ENCODE data around the gene RNU5B-1.

Gene RNU5B-1

GRCh38 chr15:65305150-65305758, 777 bp downstream of the RNU5B-1 start:
- no peak for TF ChIP-seq CTCF (IDR thresholded peaks at IDR 0.05; ENCODE audit: extremely low read depth, missing control alignments)
- no peak for DNase-seq (ENCODE audit: low spot score)

- no peak for DNase-seq (ENCODE audit: low spot score)
- no peak for TF ChIP-seq CTCF (IDR thresholded peaks at IDR 0.05; ENCODE audit: extremely low read depth, missing control alignments)
Measured at GRCh38 chr15:65305776-65306175, 1.3 kb downstream of the RNU5B-1 start.

GRCh38 chr15:65306551-65306950, 2.1 kb downstream of the RNU5B-1 start:
- no peak for TF ChIP-seq CTCF (IDR thresholded peaks at IDR 0.05; ENCODE audit: extremely low read depth, missing control alignments)
- no peak for DNase-seq (ENCODE audit: low spot score)

- no peak for DNase-seq (ENCODE audit: low spot score)
- no peak for TF ChIP-seq CTCF (IDR thresholded peaks at IDR 0.05; ENCODE audit: extremely low read depth, missing control alignments)
Measured at GRCh38 chr15:65307978-65308377, 3.5 kb downstream of the RNU5B-1 start.

- TF ChIP-seq CTCF (IDR thresholded peaks at IDR 0.05; ENCODE audit: extremely low read depth, missing control alignments): no peak
Measured at GRCh38 chr15:65309882-65310418, 5.5 kb downstream of the RNU5B-1 start.

GRCh38 chr15:65310431-65311137, 6.1 kb downstream of the RNU5B-1 start:
- no peak for TF ChIP-seq CTCF (IDR thresholded peaks at IDR 0.05; ENCODE audit: extremely low read depth, missing control alignments)
- no peak for DNase-seq (ENCODE audit: low spot score)

More at GRCh38 chr15:65309882-65310418, 5.5 kb downstream of the RNU5B-1 start:
- no peak for DNase-seq (ENCODE audit: low spot score)

GRCh38 chr15:65311760-65312159, 7.3 kb downstream of the RNU5B-1 start:
- no peak for DNase-seq (ENCODE audit: low spot score)
- TF ChIP-seq CTCF (IDR thresholded peaks at IDR 0.05; ENCODE audit: extremely low read depth, missing control alignments): no peak
